ENCODE measurements around the gene LGMN.
"Not testable (repeated sequence)": the region's sequence is repeated elsewhere in the genome, so short reads cannot be mapped to it uniquely, and the experiment has no call there.

The LGMN gene

GRCh38 chr14:92763666-92764631 is 15.5 kb upstream of the LGMN start:
- in situ Hi-C loops (cut with MboI; ENCODE audit: low sequenced_read_pairs): not testable (repeated sequence)

- in situ Hi-C loops (cut with MboI; ENCODE audit: low sequenced_read_pairs): no loop called here
These were observed 12.0 kb upstream of the LGMN start for GRCh38 chr14:92760524-92760805.

- in situ Hi-C loops (cut with MboI; ENCODE audit: low sequenced_read_pairs): no loop called here
These were observed 11.5 kb upstream of the LGMN start for GRCh38 chr14:92759679-92760523.

GRCh38 chr14:92759300-92759678 is 10.9 kb upstream of the LGMN start:
- in situ Hi-C loops (cut with MboI; ENCODE audit: low sequenced_read_pairs): no loop called here

GRCh38 chr14:92756446-92756845 is 8.0 kb upstream of the LGMN start:
- in situ Hi-C loops (cut with MboI; ENCODE audit: low sequenced_read_pairs): no loop called here

GRCh38 chr14:92755495-92755894 is 7.1 kb upstream of the LGMN start:
- in situ Hi-C loops (cut with MboI; ENCODE audit: low sequenced_read_pairs): no loop called here

GRCh38 chr14:92754966-92755365 is 6.5 kb upstream of the LGMN start:
- in situ Hi-C loops (cut with MboI; ENCODE audit: low sequenced_read_pairs): no loop called here

GRCh38 chr14:92753250-92753649 is 4.8 kb upstream of the LGMN start:
- in situ Hi-C loops (cut with MboI; ENCODE audit: low sequenced_read_pairs): no loop called here

GRCh38 chr14:92751819-92752218 is 3.4 kb upstream of the LGMN start:
- in situ Hi-C loops (cut with MboI; ENCODE audit: low sequenced_read_pairs): no loop called here

- in situ Hi-C loops (cut with MboI; ENCODE audit: low sequenced_read_pairs): no loop called here
These were observed 2.6 kb upstream of the LGMN start for GRCh38 chr14:92750994-92751400.

GRCh38 chr14:92750222-92750728 is 1.8 kb upstream of the LGMN start:
- in situ Hi-C loops (cut with MboI; ENCODE audit: low sequenced_read_pairs): not testable (repeated sequence)

GRCh38 chr14:92747701-92748258 is 647 bp downstream of the LGMN start:
- in situ Hi-C loops (cut with MboI; ENCODE audit: low sequenced_read_pairs): no loop called here

- in situ Hi-C loops (cut with MboI; ENCODE audit: low sequenced_read_pairs): no loop called here
These were observed 4.2 kb downstream of the LGMN start for GRCh38 chr14:92744198-92744597.

GRCh38 chr14:92740440-92740839 is 8.0 kb downstream of the LGMN start:
- in situ Hi-C loops (cut with MboI; ENCODE audit: low sequenced_read_pairs): no loop called here

- in situ Hi-C loops (cut with MboI; ENCODE audit: low sequenced_read_pairs): no loop called here
These were observed 10.7 kb downstream of the LGMN start for GRCh38 chr14:92737619-92738188.

GRCh38 chr14:92737206-92737605 is 11.2 kb downstream of the LGMN start:
- in situ Hi-C loops (cut with MboI; ENCODE audit: low sequenced_read_pairs): no loop called here

GRCh38 chr14:92735344-92735743 is 13.1 kb downstream of the LGMN start:
- in situ Hi-C loops (cut with MboI; ENCODE audit: low sequenced_read_pairs): no loop called here

GRCh38 chr14:92734618-92735017 is 13.8 kb downstream of the LGMN start:
- in situ Hi-C loops (cut with MboI; ENCODE audit: low sequenced_read_pairs): no loop called here

- in situ Hi-C loops (cut with MboI; ENCODE audit: low sequenced_read_pairs): no loop called here
These were observed 15.4 kb downstream of the LGMN start for GRCh38 chr14:92733007-92733406.

GRCh38 chr14:92731622-92732115 is 16.8 kb downstream of the LGMN start:
- in situ Hi-C loops (cut with MboI; ENCODE audit: low sequenced_read_pairs): no loop called here
